ENCODE data around the gene ZNF200. TPM values are rescaled to one million over a fixed set of nuclear protein-coding genes. Genes with fewer than 3 reads are reported as not detected.

Gene ZNF200
- total and polyA plus RNA-seq, 2 of the 13 experiments (the other 11 are each of a cell fraction or from before 2014, with no cell fraction given): 3.5 to 16.5 TPM

- no peak for DNase-seq (ENCODE audit: low spot score)
- CTCF ChIA-PET (ENCODE audit: low intra/inter-chr PET ratio, low total read pairs): no interaction called here
- ATAC-seq: no peak
- Histone ChIP-seq H3K27ac (ENCODE audit: extremely low read length, insufficient read depth, low read length) (no peak overlapping the region), H3K9ac (ENCODE audit: insufficient read depth, low read depth, low read length) (no peak overlapping the region), H3K79me2 (ENCODE audit: insufficient read depth, low read length) (peaks cover 16% of the 10 kb centered on the region), H3K9me3 (ENCODE audit: low read length) (no peaks in the 10 kb centered on the region), H3K4me1 (ENCODE audit: insufficient read depth, low read length) (peaks cover 27% of the 10 kb centered on the region), H4K20me1 (ENCODE audit: insufficient read depth, low read length) (no peaks in the 10 kb centered on the region), H3K36me3 (replicated peaks in 1 of 2; ENCODE audit: control insufficient read depth in 1 of 2, insufficient read depth in 2 of 2, low read length in 2 of 2) (peaks cover 6 to 22% of the 10 kb centered on the region in 2 experiments; a peak in 4 of 5 replicates), H3K4me3 (replicated peaks in 1 of 3; ENCODE audit: insufficient read depth in 1 of 3, low read depth in 2 of 3, low read length in 3 of 3) (no peak overlapping the region), H2AFZ (ENCODE audit: low read length) (no peak overlapping the region), H3K27me3 (ENCODE audit: control insufficient read depth in 1 of 2, insufficient read depth in 2 of 2, low read length in 2 of 2) (peaks cover 0 to 5% of the 10 kb centered on the region in 2 experiments; a peak in 1 of 5 replicates), H3K4me2 (ENCODE audit: low read depth, low read length) (no peak overlapping the region)
- in situ Hi-C loops (cut with HindIII; ENCODE audit: extremely low pct_ligation_motif_present, low pct_unique_long_range_greater_than_20kb) (no loop called here), intact Hi-C loops (cut with micrococcal nuclease; ENCODE audit: unreplicated experiment) (no loop called here)
- BruUV-seq (replicated peaks): no TSS peak
- FAIRE-seq: no peak
- TF ChIP-seq HNRNPK (IDR thresholded peaks at IDR 0.05; ENCODE audit: low read depth, low read length, poor library complexity, severe bottlenecking): peak; percentile 11
- no peak for TF ChIP-seq SIN3B (IDR thresholded peaks at IDR 0.05; ENCODE audit: low read length)
- peak; percentile 44; the same call in 1 of the 2 replicates for TF ChIP-seq ZBTB33 (CRISPR knock-in tag; IDR thresholded peaks at IDR 0.05)
- 81% methylated on average over 29 of the region's 29 CpGs for WGBS (ENCODE audit: low lambda C conversion rate)
- POLR2A ChIA-PET: interaction anchor here (1.8 to 2.3 kb wide), 2 partner anchors 27 to 28 kb away, joined by 11 to 13 read pairs; no protein-coding TSS in a partner anchor
Observed at GRCh38 chr16:3235856-3236669, 1.1 kb upstream of the ZNF200 start.

- intact Hi-C loops (cut with micrococcal nuclease; ENCODE audit: unreplicated experiment): no loop called here
- no peak for DNase-seq (ENCODE audit: low spot score)
- no peak for FAIRE-seq
Observed at GRCh38 chr16:3234543-3234856, 458 bp downstream of the ZNF200 start.

More at GRCh38 chr16:3234543-3234856, 458 bp downstream of the ZNF200 start:
- no peaks in the 10 kb centered on the region; a peak in 1 of 5 replicates for H3K27me3 ChIP-seq (ENCODE audit: control insufficient read depth in 1 of 2, insufficient read depth in 2 of 2, low read length in 2 of 2)
- ChIA-PET CTCF (ENCODE audit: low intra/inter-chr PET ratio, low total read pairs) (no interaction called here), POLR2A (interaction anchor here (0.6 to 2.3 kb wide), 3 partner anchors 11 to 30 kb away, joined by 3 to 13 read pairs (median 11); no protein-coding TSS in a partner anchor)
- no peak for ATAC-seq
- H3K4me2 ChIP-seq (ENCODE audit: low read depth, low read length): peak overlapping the region; percentile 94
- no peaks in the 10 kb centered on the region for H4K20me1 ChIP-seq (ENCODE audit: insufficient read depth, low read length)
- in situ Hi-C loops (cut with HindIII; ENCODE audit: extremely low pct_ligation_motif_present, low pct_unique_long_range_greater_than_20kb): no loop called here
- TSS peak; percentile 54 for BruUV-seq (replicated peaks)
- no peak overlapping the region for H2AFZ ChIP-seq (ENCODE audit: low read length)
- no peaks in the 10 kb centered on the region for H3K9me3 ChIP-seq (ENCODE audit: low read length)
- peak overlapping the region; percentile 87 for H3K9ac ChIP-seq (ENCODE audit: insufficient read depth, low read depth, low read length)
- peaks cover 19% of the 10 kb centered on the region for H3K4me1 ChIP-seq (ENCODE audit: insufficient read depth, low read length)
- WGBS (ENCODE audit: low lambda C conversion rate): 0% methylated on average over 8 of the region's 18 CpGs
- TF ChIP-seq ZNF589 (CRISPR knock-in tag; conservative IDR thresholded peaks at IDR 0.05) (0 out of 2 replicates have a peak, but pooled peaks have one; percentile 23), DZIP1 (CRISPR knock-in tag; IDR thresholded peaks at IDR 0.05) (no peak), RFX3 (CRISPR knock-in tag; IDR thresholded peaks at IDR 0.05) (no peak), TCF7 (IDR thresholded peaks at IDR 0.05; ENCODE audit: low read depth) (no peak), REL (CRISPR knock-in tag; conservative IDR thresholded peaks at IDR 0.05) (0 out of 2 replicates have a peak, but pooled peaks have one; percentile 10), ZNF564 (CRISPR knock-in tag; IDR thresholded peaks at IDR 0.05) (peak; percentile 44; the same call in 1 of the 2 replicates), NAIF1 (CRISPR knock-in tag; IDR thresholded peaks at IDR 0.05; ENCODE audit: borderline replicate concordance) (peak; percentile 55; the same call in 1 of the 2 replicates), ISX (CRISPR knock-in tag; conservative IDR thresholded peaks at IDR 0.05) (0 out of 2 replicates have a peak, but pooled peaks have one; percentile 17), ZNF709 (CRISPR knock-in tag; IDR thresholded peaks at IDR 0.05) (peak; percentile 21; the same call in 1 of the 2 replicates)
- H3K36me3 ChIP-seq (replicated peaks in 1 of 2; ENCODE audit: control insufficient read depth in 1 of 2, insufficient read depth in 2 of 2, low read length in 2 of 2): peaks cover 7 to 29% of the 10 kb centered on the region in 2 experiments; a peak in 4 of 5 replicates
- H3K4me3 ChIP-seq (replicated peaks in 1 of 3; ENCODE audit: insufficient read depth in 1 of 3, low read depth in 2 of 3, low read length in 3 of 3): peak overlapping the region; percentile 86 to 99 (median 98)
- H3K79me2 ChIP-seq (ENCODE audit: insufficient read depth, low read length): peaks cover 16% of the 10 kb centered on the region
- peak overlapping the region; percentile 91 for H3K27ac ChIP-seq (ENCODE audit: extremely low read length, insufficient read depth, low read length)

Data from HepG2 (cell line).